Esophagus muscularis mucosa (tissue), 3 donors: ENCODE measurements around the gene LHX3.

ENCODE experiments used
- CTCF ChIP-seq, 3 experiments: fragments of 200-600 bp in 2 of 3; fragments of 450-650 bp in 1 of 3; sonication (generic) in 2 of 3; IDR thresholded peaks; one replicate each; pipeline ENCODE4 v1.5.1; 2017 to 2019; ENCODE audit warnings: antibody characterized with exemption in 3 of 3, mild to moderate bottlenecking in 2 of 3, moderate library complexity in 1 of 3
- POLR2A ChIP-seq: fragments of 450-650 bp; IDR thresholded peaks from one replicate; pipeline ENCODE4 v1.6.1; 2017; ENCODE audit warnings: antibody characterized with exemption, moderate library complexity, mild to moderate bottlenecking, low read depth
- POLR2AphosphoS5 ChIP-seq, 2 donors: sonication (generic); formaldehyde crosslinking; IDR thresholded peaks; one replicate each; pipeline ENCODE4 v1.6.1; 2017; ENCODE audit warnings: antibody characterized with exemption in 2 of 2

GRCh38 chr9:136160995-136161610, 43.8 kb downstream of the LHX3 start:
- no peak for TF ChIP-seq CTCF (IDR thresholded peaks at IDR 0.05)
- TF ChIP-seq POLR2A: no peak
- TF ChIP-seq POLR2AphosphoS5 (IDR thresholded peaks at IDR 0.05): no peak
